Fibroblast of lung (primary cell): Measurements from ENCODE around the gene HHIPL2.

Experiments used
- CTCF ChIP-seq, 2 donors: IDR thresholded peaks in 1 of 2; conservative IDR thresholded peaks in 1 of 2; 1 replicate in 1 of 2; 2 replicates in 1 of 2; pipeline ENCODE4 v1.5.1; 2011 to 2012; ENCODE audit warnings: low read length in 2 of 2, control low read depth in 1 of 2, inconsistent platforms in 1 of 2, low read depth in 1 of 2, mild to moderate bottlenecking in 1 of 2
- EZH2 ChIP-seq: IDR thresholded peaks from 2 replicates; pipeline ENCODE4 v1.5.1; 2012; ENCODE audit warnings: low read length, control low read depth, mild to moderate bottlenecking; ENCODE audit errors: missing control alignments

- peak in 1 of 2 donors; percentile 9 for TF ChIP-seq CTCF (conservative IDR thresholded peaks at IDR 0.05 in 1 of 2, IDR thresholded peaks at IDR 0.05 in 1 of 2; ENCODE audit: low read depth in 1 of 2, low read length in 2 of 2)
- no peak for TF ChIP-seq EZH2
These were observed 667 bp downstream of the HHIPL2 start for GRCh38 chr1:222547260-222547614.
